HG03103 (cell line): ENCODE measurements around the gene COX8A.

Experiments used
- ATAC-seq: cut with Tn5 transposase; IDR thresholded peaks from one replicate; pipeline ENCODE4 v1.9.1; 2021; ENCODE audit warnings: low read depth; ENCODE audit not compliant: unreplicated experiment

COX8A gene

DNA sequence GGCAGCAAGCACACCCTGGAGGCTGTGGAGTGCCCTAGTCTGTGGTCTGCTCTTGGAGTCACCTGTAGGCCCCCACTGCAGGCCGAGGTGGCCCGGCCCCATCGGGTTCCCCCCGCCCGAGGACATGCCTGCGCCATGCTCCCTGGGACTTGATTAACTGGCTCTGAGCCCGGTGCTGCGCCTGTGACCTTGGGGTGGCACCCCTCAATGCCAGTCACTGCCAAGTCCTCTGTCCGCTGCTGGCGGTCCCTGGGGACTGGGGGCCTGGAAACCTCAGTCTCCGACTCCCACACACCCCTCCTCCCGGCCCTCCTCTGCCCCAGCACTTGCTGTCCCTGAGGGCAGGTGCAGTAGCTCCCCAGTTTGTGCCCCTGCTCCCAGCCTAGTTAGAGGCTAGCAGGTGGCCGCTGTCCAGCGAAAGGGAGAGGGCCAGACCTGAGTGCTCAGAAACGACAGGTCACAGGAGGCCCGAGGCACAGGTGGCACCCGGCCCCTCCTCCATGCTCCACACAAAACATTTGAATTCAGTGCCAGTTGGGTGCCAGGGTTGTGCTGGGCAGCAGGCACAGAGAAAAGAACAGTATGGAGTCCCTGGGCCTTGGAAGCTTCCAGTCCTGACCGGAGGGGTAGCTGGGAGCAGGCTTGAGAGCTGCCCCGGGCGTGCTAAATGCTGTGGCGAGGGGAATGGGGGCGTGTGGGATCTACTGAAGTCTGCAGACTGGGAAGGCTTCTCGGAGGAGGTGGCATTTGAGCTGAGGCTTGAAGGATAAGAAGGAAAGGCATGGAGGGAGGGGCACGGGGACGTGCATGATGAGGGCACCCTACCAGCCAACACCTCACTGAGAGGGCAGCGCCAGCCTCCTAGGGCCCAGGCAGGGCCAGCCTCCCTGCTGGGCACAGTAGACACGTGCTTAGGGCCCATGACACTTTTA, 45.0 kb downstream of the COX8A start:
- ATAC-seq: no peak

DNA sequence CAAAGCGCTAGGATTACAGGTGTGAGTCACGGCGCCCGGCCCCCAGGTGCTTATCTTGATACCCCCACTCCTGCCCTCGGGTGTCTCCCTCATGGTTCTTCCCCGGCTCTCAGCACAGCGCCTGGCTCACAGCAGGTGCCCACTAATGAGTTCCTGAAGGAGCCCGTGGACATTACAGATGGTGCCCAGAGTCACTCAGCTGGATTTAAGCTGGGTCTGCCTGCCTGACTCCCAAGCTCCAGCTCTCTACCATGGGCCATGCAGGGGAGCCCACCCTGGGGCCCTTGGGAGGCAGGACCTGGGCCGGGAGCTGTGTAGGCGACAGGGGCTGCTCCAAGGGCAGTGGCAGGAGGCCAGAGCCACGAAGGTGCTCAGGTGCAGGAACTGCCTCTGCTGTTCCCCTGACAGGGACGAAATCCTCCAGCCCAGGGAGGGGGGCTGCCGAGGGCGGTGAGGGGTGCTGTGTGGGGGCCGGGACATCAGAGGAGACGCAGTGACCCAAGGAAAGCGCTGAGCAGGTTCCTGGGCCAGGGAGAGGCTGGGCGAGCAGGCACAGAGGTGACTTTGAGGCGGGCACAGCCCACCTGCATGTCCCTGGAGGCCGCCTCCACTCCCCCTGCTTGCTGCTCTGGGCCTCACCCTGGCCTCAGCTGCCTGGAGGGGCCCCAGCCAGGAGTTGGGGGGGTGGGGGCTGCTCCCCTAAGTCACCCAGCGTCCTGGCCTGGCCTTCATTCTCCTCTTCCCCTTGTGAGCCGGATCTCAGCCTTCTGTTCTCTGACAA, 46.7 kb downstream of the COX8A start:
- ATAC-seq: no peak

- no peak for ATAC-seq
These were observed 47.3 kb downstream of the COX8A start for GRCh38 chr11:64021757-64022093.

DNA sequence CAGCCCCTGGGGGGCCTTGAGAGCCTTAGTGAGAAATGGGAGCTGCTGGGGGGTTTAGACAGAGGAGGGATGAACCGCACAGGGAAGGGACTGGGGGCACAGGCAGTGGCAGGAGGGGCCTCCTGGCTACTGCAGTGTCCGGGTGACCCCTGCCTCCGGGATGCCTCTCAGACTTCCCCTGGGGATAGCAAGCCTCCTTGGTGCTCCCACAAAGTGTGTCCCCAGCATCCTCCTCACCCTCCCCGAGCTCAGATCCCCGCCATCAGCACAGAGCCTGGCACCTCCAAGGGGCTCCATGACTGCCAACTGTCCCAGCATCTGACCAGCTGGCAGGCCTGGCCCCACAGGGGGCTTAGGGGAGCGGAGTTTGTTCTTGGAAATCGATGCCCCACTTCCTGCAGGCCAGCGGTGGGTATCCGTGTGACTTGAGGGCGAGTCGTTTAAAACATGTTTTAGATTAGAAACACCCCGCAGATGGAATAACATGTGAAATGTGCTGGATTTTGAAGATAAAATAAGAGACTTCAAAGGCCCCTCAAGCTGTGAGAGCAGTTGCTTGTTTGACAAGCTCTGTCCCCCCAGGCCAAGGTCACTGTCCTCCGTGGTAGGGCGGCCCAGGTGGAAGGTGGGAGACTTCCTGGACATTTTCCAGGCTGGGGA, 47.8 kb downstream of the COX8A start:
- ATAC-seq: no peak

- ATAC-seq: no peak
These were observed 49.6 kb downstream of the COX8A start for GRCh38 chr11:64023712-64024710.

- ATAC-seq: no peak
These were observed 50.8 kb downstream of the COX8A start for GRCh38 chr11:64025205-64025604.
